HCT116 (cell line): ENCODE measurements around the gene CASZ1. TPM values are rescaled to one million over a fixed set of nuclear protein-coding genes. Genes with fewer than 3 reads are reported as not detected.

Source experiments
- ATAC-seq: fragments of 200-7000 bp; cut with Tn5 transposase; 2 replicates; pipeline ENCODE4 v1.9.1; 2020; ENCODE audit warnings: mild to moderate bottlenecking, moderate library complexity
- BruUV-seq: library from RNA; stranded (reverse); fragments of 400-500 nt; replicated peaks from 2 replicates; lab custom pipeline; 2021; lab: Mats Ljungman, UMichigan
- CTCF ChIA-PET: fragments of 300-600 bp; sonication (Branson Sonifier 250); formaldehyde crosslinking; loops from one replicate; lab custom pipeline; 2021; ENCODE audit warnings: antibody characterized with exemption; lab: Charles Lee
- POLR2A ChIA-PET: fragments of 300-600, 350-600 bp; sonication (Branson Sonifier 250); formaldehyde crosslinking; loops from one replicate; lab custom pipeline; 2021; ENCODE audit warnings: antibody characterized with exemption; lab: Charles Lee
- RAD21 ChIA-PET, 2 experiments: fragments of 300-600 bp; sonication (Branson Sonifier 250); formaldehyde crosslinking; loops; one replicate each; lab custom pipeline; 2023; ENCODE audit warnings: low total read pairs in 2 of 2; ENCODE audit not compliant: uncharacterized antibody in 2 of 2, unreplicated experiment in 2 of 2, low non-redundant PET in 1 of 2; lab: Charles Lee
- DNase-seq: peaks from one replicate; pipeline ENCODE4 v3.0.0-alpha.2; 2010; ENCODE audit warnings: low read depth, low spot score
- H2AFZ ChIP-seq: fragments of 200-600 bp; shearing (Covaris generic), sonication (generic); 2 replicates; pipeline ENCODE4 v1.6.1; 2017; ENCODE audit warnings: low read depth, mixed run types, mixed read lengths, antibody characterized with exemption, low read length; ENCODE audit not compliant: poor library complexity, severe bottlenecking
- H3K27ac ChIP-seq: 2 replicates; pipeline ENCODE4 v1.5.1; 2012; ENCODE audit warnings: low read depth, low read length
- H3K27me3 ChIP-seq: fragments of 200-600 bp; sonication (generic); 2 replicates; pipeline ENCODE4 v1.6.1; 2016; ENCODE audit warnings: mixed run types, low read length, mixed read lengths; ENCODE audit not compliant: insufficient read depth
- H3K36me3 ChIP-seq, 2 experiments: fragments of 200-500 bp in 1 of 2; fragments of 200-600 bp in 1 of 2; sonication (Bioruptor generic) in 1 of 2; sonication (generic) in 1 of 2; 2 replicates each; pipeline versions ENCODE4 v1.5.1 to v1.6.1; 2014 to 2016; ENCODE audit warnings: low read length in 2 of 2, inconsistent platforms in 1 of 2, mixed read lengths in 1 of 2, mixed run types in 1 of 2; ENCODE audit not compliant: insufficient read depth in 2 of 2, control insufficient read depth in 1 of 2
- H3K4me1 ChIP-seq, 2 experiments: fragments of 200-600 bp in 1 of 2; sonication (generic) in 1 of 2; 2 replicates each; pipeline versions ENCODE4 v1.5.1 to v1.6.1; 2012 to 2017; ENCODE audit warnings: low read length in 2 of 2, inconsistent platforms in 1 of 2, mild to moderate bottlenecking in 1 of 2, mixed read lengths in 1 of 2, mixed run types in 1 of 2, moderate library complexity in 1 of 2; ENCODE audit not compliant: insufficient read depth in 2 of 2, control insufficient read depth in 1 of 2
- H3K4me2 ChIP-seq: fragments of 200-600 bp; sonication (generic); 2 replicates; pipeline ENCODE4 v1.6.1; 2017; ENCODE audit warnings: mixed run types, low read length, mixed read lengths
- H3K4me3 ChIP-seq, 2 experiments: fragments of 200-600 bp in 1 of 2; sonication (generic) in 1 of 2; replicated peaks in 1 of 2; 2 replicates each; pipeline ENCODE4 v1.5.1; 2011 to 2016; ENCODE audit warnings: low read length in 2 of 2, control low read depth in 1 of 2, low read depth in 1 of 2, mild to moderate bottlenecking in 1 of 2, mixed read lengths in 1 of 2, mixed run types in 1 of 2
- H3K79me2 ChIP-seq: fragments of 200-600 bp; sonication (generic); 2 replicates; pipeline ENCODE4 v1.6.1; 2017; ENCODE audit warnings: mild to moderate bottlenecking, mixed run types, low read length, moderate library complexity, mixed read lengths; ENCODE audit not compliant: insufficient read depth
- H3K9ac ChIP-seq: fragments of 200-600 bp; sonication (generic); 2 replicates; pipeline ENCODE4 v1.6.1; 2016; ENCODE audit warnings: low read length, mixed read lengths
- H3K9me2 ChIP-seq: fragments of 200-600 bp; sonication (generic), shearing (Covaris generic); 2 replicates; pipeline ENCODE4 v1.6.1; 2017; ENCODE audit warnings: mixed run types, mild to moderate bottlenecking, moderate library complexity; ENCODE audit not compliant: insufficient read depth
- H3K9me3 ChIP-seq, 2 experiments: fragments of 200-500 bp in 1 of 2; fragments of 200-600 bp in 1 of 2; sonication (Bioruptor generic) in 1 of 2; sonication (generic) in 1 of 2; 2 replicates each; pipeline ENCODE4 v1.6.1; 2014 to 2017; ENCODE audit warnings: low read length in 2 of 2, mixed read lengths in 2 of 2, inconsistent platforms in 1 of 2, low read depth in 1 of 2, mild to moderate bottlenecking in 1 of 2, mixed run types in 1 of 2, moderate library complexity in 1 of 2; ENCODE audit not compliant: control insufficient read depth in 1 of 2, insufficient read depth in 1 of 2
- H4K20me1 ChIP-seq: fragments of 200-600 bp; sonication (generic), shearing (Covaris generic); 2 replicates; pipeline ENCODE4 v1.6.1; 2017; ENCODE audit warnings: mixed run types, mild to moderate bottlenecking, moderate library complexity; ENCODE audit not compliant: insufficient read depth
- FOSL1 ChIP-seq: IDR thresholded peaks from 2 replicates; pipeline ENCODE4 v1.6.1; 2012; ENCODE audit warnings: low read depth
- POLR2A ChIP-seq: IDR thresholded peaks from 2 replicates; pipeline ENCODE4 v1.7.0; 2011; ENCODE audit warnings: borderline replicate concordance; ENCODE audit not compliant: insufficient read depth, insufficient read length; ENCODE audit errors: extremely low read depth
- SIN3A ChIP-seq: IDR thresholded peaks from 2 replicates; pipeline ENCODE4 v1.6.1; 2012; ENCODE audit warnings: low read depth
- SRF ChIP-seq: IDR thresholded peaks from 2 replicates; pipeline ENCODE4 v1.6.1; 2012; ENCODE audit warnings: low read depth
- TCF7L2 ChIP-seq: IDR thresholded peaks from 2 replicates; pipeline ENCODE4 v1.7.0; 2011; ENCODE audit warnings: borderline replicate concordance, inconsistent platforms; ENCODE audit not compliant: insufficient read depth, insufficient read length; ENCODE audit errors: extremely low read depth
- ZFX ChIP-seq: fragments of 450-650 bp; IDR thresholded peaks from 2 replicates; pipeline ENCODE4 v1.6.1; 2017
- ZNF274 ChIP-seq: fragments of 200-500 bp; sonication (Bioruptor generic); IDR thresholded peaks from 2 replicates; pipeline ENCODE4 v1.6.1; 2014; ENCODE audit warnings: mild to moderate bottlenecking, low read depth, low read length, inconsistent platforms
- intact Hi-C: fragments of 100-400 bp; cut with micrococcal nuclease; formaldehyde crosslinking; loops from 2 replicates; pipeline ENCODE4 v1.10.0; 2022
- total RNA-seq: library from RNA; stranded (reverse); gene quantifications from one replicate; pipeline ENCODE4 v1.2.1, GENCODE V29; 2021; ENCODE audit not compliant: unreplicated experiment
- TF ChIP-seq, protein P1 (sequence below), 3 experiments: fragments of 200-600 bp in 1 of 3; sonication (generic) in 1 of 3; IDR thresholded peaks in 2 of 3; conservative IDR thresholded peaks in 1 of 3; 2 replicates each; pipeline ENCODE4 v1.5.1; 2012 to 2017; ENCODE audit warnings: low read depth in 2 of 3, low read length in 2 of 3, antibody characterized with exemption in 1 of 3, borderline replicate concordance in 1 of 3, control low read depth in 1 of 3, mild to moderate bottlenecking in 1 of 3, mixed read lengths in 1 of 3, mixed run types in 1 of 3, moderate library complexity in 1 of 3; ENCODE audit not compliant: insufficient read depth in 1 of 3
- TF ChIP-seq, protein P2 (sequence below): IDR thresholded peaks from 2 replicates; pipeline ENCODE4 v1.6.1; 2012; ENCODE audit warnings: low read depth

The CASZ1 gene
- total RNA-seq, 1 experiment from 2014 or later, result 7.7 TPM

- TF ChIP-seq, protein P1, sequence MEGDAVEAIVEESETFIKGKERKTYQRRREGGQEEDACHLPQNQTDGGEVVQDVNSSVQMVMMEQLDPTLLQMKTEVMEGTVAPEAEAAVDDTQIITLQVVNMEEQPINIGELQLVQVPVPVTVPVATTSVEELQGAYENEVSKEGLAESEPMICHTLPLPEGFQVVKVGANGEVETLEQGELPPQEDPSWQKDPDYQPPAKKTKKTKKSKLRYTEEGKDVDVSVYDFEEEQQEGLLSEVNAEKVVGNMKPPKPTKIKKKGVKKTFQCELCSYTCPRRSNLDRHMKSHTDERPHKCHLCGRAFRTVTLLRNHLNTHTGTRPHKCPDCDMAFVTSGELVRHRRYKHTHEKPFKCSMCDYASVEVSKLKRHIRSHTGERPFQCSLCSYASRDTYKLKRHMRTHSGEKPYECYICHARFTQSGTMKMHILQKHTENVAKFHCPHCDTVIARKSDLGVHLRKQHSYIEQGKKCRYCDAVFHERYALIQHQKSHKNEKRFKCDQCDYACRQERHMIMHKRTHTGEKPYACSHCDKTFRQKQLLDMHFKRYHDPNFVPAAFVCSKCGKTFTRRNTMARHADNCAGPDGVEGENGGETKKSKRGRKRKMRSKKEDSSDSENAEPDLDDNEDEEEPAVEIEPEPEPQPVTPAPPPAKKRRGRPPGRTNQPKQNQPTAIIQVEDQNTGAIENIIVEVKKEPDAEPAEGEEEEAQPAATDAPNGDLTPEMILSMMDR (IDR thresholded peaks at IDR 0.05 in 2 of 3, conservative IDR thresholded peaks at IDR 0.05 in 1 of 3; ENCODE audit: borderline replicate concordance in 1 of 3, insufficient read depth in 1 of 3, low read depth in 2 of 3, low read length in 2 of 3), result no peak
- TF ChIP-seq SIN3A, result no peak
Observed at GRCh38 chr1:10706376-10706913, 90.0 kb downstream of the CASZ1 start (continued).

- RAD21 ChIA-PET, result no interaction called here
- Histone ChIP-seq H4K20me1 (no peaks in the 10 kb centered on the region), H3K36me3 (no peaks in the 10 kb centered on the region), H2AFZ (no peak overlapping the region), H3K4me1 (no peaks in the 10 kb centered on the region), H3K27me3 (no peaks in the 10 kb centered on the region), H3K4me3 (no peak overlapping the region), H3K9me2 (no peaks in the 10 kb centered on the region), H3K9me3 (no peaks in the 10 kb centered on the region), H3K27ac (no peak overlapping the region), H3K79me2 (no peaks in the 10 kb centered on the region), H3K9ac (no peak overlapping the region), H3K4me2 (no peak overlapping the region)
- CTCF ChIA-PET, result no interaction called here
- no TSS peak for BruUV-seq
- intact Hi-C loops, result no loop called here
- POLR2A ChIA-PET, result no interaction called here
- DNase-seq, result no peak
- TF ChIP-seq SRF, result no peak
- TF ChIP-seq, all 23 proteins: peak for 0
- no peak for ATAC-seq
Observed at GRCh38 chr1:10705953-10706352, 90.5 kb downstream of the CASZ1 start.

GRCh38 chr1:10704368-10704882 is 92.0 kb downstream of the CASZ1 start:
- Histone ChIP-seq H2AFZ (no peak overlapping the region), H4K20me1 (no peaks in the 10 kb centered on the region), H3K27me3 (no peaks in the 10 kb centered on the region), H3K4me1 (peaks cover 6 to 12% of the 10 kb centered on the region in 2 experiments), H3K9me2 (no peaks in the 10 kb centered on the region), H3K4me2 (no peak overlapping the region), H3K9ac (no peak overlapping the region), H3K36me3 (no peaks in the 10 kb centered on the region), H3K27ac (no peak overlapping the region), H3K79me2 (no peaks in the 10 kb centered on the region), H3K4me3 (no peak overlapping the region), H3K9me3 (no peaks in the 10 kb centered on the region)
- ChIA-PET CTCF (no interaction called here), RAD21 (no interaction called here), POLR2A (no interaction called here)
- DNase-seq (no peak), ATAC-seq (no peak)
- intact Hi-C loops, result no loop called here
- BruUV-seq, result no TSS peak
- no peak for TF ChIP-seq POLR2A
- TF ChIP-seq ZFX, result no peak
- TF ChIP-seq FOSL1, result no peak
- no peak for TF ChIP-seq TCF7L2
- TF ChIP-seq, protein P2, sequence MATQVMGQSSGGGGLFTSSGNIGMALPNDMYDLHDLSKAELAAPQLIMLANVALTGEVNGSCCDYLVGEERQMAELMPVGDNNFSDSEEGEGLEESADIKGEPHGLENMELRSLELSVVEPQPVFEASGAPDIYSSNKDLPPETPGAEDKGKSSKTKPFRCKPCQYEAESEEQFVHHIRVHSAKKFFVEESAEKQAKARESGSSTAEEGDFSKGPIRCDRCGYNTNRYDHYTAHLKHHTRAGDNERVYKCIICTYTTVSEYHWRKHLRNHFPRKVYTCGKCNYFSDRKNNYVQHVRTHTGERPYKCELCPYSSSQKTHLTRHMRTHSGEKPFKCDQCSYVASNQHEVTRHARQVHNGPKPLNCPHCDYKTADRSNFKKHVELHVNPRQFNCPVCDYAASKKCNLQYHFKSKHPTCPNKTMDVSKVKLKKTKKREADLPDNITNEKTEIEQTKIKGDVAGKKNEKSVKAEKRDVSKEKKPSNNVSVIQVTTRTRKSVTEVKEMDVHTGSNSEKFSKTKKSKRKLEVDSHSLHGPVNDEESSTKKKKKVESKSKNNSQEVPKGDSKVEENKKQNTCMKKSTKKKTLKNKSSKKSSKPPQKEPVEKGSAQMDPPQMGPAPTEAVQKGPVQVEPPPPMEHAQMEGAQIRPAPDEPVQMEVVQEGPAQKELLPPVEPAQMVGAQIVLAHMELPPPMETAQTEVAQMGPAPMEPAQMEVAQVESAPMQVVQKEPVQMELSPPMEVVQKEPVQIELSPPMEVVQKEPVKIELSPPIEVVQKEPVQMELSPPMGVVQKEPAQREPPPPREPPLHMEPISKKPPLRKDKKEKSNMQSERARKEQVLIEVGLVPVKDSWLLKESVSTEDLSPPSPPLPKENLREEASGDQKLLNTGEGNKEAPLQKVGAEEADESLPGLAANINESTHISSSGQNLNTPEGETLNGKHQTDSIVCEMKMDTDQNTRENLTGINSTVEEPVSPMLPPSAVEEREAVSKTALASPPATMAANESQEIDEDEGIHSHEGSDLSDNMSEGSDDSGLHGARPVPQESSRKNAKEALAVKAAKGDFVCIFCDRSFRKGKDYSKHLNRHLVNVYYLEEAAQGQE, result no peak
- no peak for TF ChIP-seq ZNF274
- TF ChIP-seq, protein P1 (IDR thresholded peaks at IDR 0.05 in 2 of 3, conservative IDR thresholded peaks at IDR 0.05 in 1 of 3; ENCODE audit: borderline replicate concordance in 1 of 3, insufficient read depth in 1 of 3, low read depth in 2 of 3, low read length in 2 of 3), result no peak
- TF ChIP-seq SIN3A, result no peak
